GM04504 (cell line): ENCODE measurements around the gene EEF1AKMT3.

Experiments
- DNase-seq: peaks from one replicate; pipeline ENCODE4 v3.0.0-alpha.2; 2012; ENCODE audit warnings: low read depth

Gene EEF1AKMT3

GRCh38 chr12:57772429-57773322, at the start of gene EEF1AKMT3:
Gene EEF1AKMT3 (plus strand): TSS chr12:57772614. CDS start chr12:57772725, 111 bp downstream.
- no peak for DNase-seq

- no peak for DNase-seq
Observed at GRCh38 chr12:57722716-57723629, 49.4 kb upstream of the EEF1AKMT3 start.

GRCh38 chr12:57723630-57723962, 48.8 kb upstream of the EEF1AKMT3 start:
- no peak for DNase-seq

DNA sequence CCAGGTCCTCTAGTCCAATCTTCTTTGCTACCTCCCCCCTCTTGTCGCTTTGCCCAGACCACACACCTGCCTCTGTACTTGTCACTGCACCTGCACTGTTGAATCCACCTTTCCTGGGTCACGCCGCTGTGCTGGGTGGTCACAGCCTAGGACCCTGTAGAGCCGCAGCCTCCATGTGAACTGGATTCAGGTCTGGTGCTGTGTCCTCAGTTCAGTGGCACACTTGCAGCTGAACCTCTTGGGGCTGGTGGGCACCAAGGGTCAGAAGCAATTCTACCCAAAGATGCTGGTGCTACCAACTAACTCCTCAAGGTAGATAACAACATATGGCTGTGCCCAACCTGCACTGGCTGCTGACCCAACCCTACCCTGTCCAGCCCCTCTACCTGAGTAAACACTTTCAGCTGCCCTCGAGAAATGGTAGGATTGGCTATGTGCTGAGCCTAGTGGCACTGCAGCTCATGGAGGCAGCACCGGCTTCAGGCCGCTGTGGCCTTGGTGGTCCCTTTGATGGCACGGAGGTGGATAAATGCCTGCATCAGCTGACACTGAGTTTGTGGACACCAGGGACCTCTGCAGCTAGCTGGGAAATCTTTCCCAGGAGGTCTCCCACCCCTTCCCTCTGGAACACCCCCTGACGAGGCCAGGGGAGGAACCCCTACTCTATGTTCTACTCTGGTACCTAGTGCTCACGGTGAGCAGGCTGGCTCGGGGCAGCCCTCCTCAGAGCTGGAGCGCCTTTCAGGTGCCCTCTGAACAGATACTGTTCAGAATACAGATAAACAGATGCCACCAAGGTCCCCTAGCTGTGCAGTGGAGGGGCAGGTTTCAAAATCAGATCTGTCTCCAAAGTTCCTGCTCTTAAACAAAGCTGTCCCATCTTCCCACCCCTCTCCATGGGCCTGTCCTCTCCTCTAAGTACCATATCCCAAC, 48.1 kb upstream of the EEF1AKMT3 start:
- no peak for DNase-seq

GRCh38 chr12:57724936-57725740, 47.3 kb upstream of the EEF1AKMT3 start:
- DNase-seq, result no peak

- no peak for DNase-seq
Observed at GRCh38 chr12:57725851-57726150, 46.6 kb upstream of the EEF1AKMT3 start.

DNA sequence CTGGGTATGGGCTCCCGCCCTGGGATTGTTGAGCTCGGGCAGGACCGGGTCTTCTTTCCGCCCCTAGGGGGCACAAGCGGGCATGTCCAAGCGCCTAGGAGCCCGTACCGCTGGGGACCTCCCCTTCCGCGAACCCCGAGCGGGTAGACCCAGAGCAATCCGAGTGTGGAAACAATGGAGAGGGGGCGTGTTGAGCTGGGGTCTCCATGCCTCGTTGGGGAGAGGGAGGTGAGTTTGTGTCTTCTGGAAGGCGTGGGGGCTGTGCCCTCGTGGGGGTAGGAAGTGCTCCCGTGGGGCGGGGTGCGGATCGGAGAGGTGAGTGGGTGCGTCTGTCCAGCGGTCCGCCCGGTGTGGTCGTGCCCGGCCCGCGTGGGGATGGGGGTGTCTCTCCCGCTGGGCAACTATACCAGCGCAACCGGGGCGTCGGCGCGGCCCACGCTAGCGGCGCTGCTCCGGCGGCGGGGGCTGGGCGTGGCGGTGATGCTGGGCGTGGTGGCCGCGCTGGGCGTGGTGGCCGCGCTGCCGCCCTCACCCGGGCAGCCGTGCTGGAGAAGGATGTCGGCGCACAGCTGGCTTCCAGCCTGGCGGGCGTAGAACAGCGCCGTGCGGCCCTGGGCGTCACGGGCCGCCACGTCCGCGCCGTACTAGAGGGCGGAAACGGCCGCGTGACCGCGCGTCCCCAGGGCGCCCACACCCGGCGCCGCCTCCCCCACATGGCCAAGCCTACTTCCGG, 46.1 kb upstream of the EEF1AKMT3 start:
- peak; percentile 70 for DNase-seq

GRCh38 chr12:57726884-57727757, 45.3 kb upstream of the EEF1AKMT3 start:
- DNase-seq, result no peak

DNA sequence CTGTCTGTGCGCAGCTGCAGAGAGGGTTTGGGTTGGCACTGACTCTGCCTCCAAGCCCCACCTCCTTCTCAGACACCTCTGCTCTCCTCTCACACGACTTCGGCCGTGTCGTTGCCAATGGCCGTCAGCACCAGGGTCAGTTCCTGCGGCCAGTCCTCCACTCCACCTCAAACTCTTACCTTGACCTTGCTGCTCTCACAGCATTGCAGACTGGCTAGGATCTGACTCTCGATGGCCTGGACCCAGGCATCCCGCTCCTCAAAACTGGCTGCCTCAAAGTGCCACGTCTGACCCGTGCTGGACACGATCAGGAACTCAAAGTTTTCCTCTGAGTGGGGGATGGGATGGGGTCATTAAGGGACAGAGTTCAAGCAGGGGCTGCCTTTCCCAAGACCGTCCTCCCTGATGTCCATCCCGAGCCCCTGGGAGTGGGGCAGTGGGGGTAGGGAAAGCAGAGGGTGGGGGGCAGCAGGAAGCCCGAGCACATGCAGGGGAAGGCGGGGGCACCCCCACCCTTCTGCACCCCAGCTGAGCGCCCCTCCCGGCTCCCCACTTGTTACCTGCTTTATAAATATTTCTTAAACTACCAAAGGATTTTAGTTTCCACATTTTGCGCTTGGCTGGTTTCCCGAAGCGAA, 44.5 kb upstream of the EEF1AKMT3 start:
- no peak for DNase-seq

GRCh38 chr12:57729321-57729844, 43.0 kb upstream of the EEF1AKMT3 start:
- DNase-seq, result no peak

- no peak for DNase-seq
Observed at GRCh38 chr12:57730336-57731067, 41.9 kb upstream of the EEF1AKMT3 start.

DNA sequence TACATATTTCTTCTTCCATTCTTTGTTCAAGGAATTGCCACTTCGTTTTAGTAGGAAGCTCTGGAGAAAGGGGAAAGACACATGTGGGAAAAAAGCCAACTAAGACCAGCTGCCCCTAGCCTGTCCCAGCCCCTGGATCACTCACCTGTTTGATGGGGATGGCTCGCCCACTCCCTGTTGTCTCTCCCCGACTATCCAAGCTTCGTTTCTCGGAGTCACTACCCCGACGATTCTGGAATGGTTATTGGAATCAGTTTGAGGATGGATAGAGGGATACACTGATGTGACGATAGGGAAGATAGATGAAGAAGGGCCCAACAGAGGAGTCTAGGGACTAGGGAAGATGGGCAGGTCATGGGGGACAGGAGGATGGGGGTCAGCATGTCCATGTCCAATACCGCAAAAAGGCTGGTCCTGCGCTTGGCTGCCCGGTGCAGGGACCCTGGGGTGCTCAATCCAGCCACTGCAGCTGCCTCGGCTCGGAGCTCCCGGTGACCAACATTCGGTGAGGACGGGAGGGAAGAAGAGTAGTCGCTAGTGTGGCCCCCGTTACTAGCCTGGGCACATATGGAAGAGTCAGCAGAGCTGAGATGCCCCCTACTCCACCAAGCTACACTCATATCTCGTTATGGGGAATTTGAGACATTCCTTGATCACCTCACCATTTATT, 40.9 kb upstream of the EEF1AKMT3 start:
- no peak for DNase-seq

DNA sequence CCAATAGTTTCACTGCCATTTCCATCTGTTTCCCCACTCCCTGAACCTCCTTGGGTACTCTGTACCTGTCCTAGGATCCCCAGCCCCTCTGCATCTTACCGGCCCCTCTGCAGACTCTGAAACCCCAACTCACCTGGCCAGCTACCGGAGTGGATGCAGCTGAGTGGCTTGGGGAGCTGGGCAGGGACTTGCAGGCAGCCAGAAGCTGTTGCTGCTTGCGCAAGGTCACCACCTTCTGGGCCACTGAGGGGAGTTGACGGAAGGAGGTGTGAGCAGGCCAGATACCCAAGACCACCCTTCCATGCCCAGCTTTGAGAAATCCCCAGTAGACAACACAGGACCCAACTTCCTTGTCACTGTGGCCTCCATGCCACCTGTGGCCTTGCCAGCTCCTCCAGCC, 40.1 kb upstream of the EEF1AKMT3 start:
- no peak for DNase-seq

GRCh38 chr12:57732726-57733593, 39.5 kb upstream of the EEF1AKMT3 start:
- DNase-seq, result no peak

DNA sequence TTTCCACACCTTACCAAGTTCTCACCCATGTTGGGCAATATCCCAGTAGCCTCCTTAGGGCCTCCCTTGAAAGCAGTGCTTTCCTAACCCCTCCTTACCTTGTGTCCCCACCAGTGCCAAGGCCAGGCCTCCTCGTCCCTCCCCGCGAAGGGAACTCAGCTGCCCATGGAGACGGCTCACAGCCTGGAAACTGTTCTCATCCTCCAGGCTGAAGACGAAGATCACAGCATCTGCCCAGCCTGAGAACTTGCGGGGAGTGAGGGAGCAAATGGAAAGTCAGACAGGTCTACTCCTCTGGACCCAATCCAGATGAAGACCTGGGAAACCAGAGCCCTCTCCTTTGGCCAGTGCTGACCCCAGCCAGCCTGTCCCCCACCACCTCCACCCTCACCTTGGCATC, 38.5 kb upstream of the EEF1AKMT3 start:
- no peak for DNase-seq

- no peak for DNase-seq
Observed at GRCh38 chr12:57734591-57734990, 37.8 kb upstream of the EEF1AKMT3 start.
